Mesendoderm (in vitro differentiated cells): ENCODE measurements around the gene CIAO3.

Source experiments
- DNase-seq: peaks from one replicate; pipeline ENCODE4 v3.0.0; 2013
- H2AK5ac ChIP-seq: 2 replicates; pipeline ENCODE4 v1.6.1; 2013; ENCODE audit warnings: low read length, inconsistent platforms
- H2BK120ac ChIP-seq: 2 replicates; pipeline ENCODE4 v1.6.1; 2013; ENCODE audit warnings: low read depth, mild to moderate bottlenecking, low read length, moderate library complexity, mixed read lengths
- H2BK15ac ChIP-seq: replicated peaks from 2 replicates; pipeline ENCODE4 v1.6.1; 2013; ENCODE audit warnings: low read depth, mild to moderate bottlenecking, moderate library complexity
- H2BK5ac ChIP-seq: 2 replicates; pipeline ENCODE4 v1.6.1; 2013; ENCODE audit warnings: low read length, inconsistent platforms
- H3K18ac ChIP-seq: 2 replicates; pipeline ENCODE4 v1.6.1; 2013; ENCODE audit warnings: mild to moderate bottlenecking, low read length, mixed read lengths
- H3K23ac ChIP-seq: one replicate; pipeline ENCODE4 v1.6.1; 2013; ENCODE audit warnings: low read length
- H3K27ac ChIP-seq: 2 replicates; pipeline ENCODE4 v1.5.1; 2013; ENCODE audit warnings: low read depth, mild to moderate bottlenecking, inconsistent platforms, low read length, moderate library complexity
- H3K27me3 ChIP-seq: 2 replicates; pipeline ENCODE4 v1.6.1; 2013; ENCODE audit warnings: low read length, control low read depth, mild to moderate bottlenecking, inconsistent platforms; ENCODE audit not compliant: insufficient read depth, poor library complexity
- H3K36me3 ChIP-seq: 2 replicates; pipeline ENCODE4 v1.6.1; 2013; ENCODE audit warnings: low read length, inconsistent platforms; ENCODE audit not compliant: control insufficient read depth, insufficient read depth
- H3K4ac ChIP-seq: one replicate; pipeline ENCODE4 v1.6.1; 2013; ENCODE audit warnings: low read depth, mild to moderate bottlenecking, low read length, moderate library complexity
- H3K4me1 ChIP-seq: 2 replicates; pipeline ENCODE4 v1.6.1; 2013; ENCODE audit warnings: low read depth, low read length, inconsistent platforms; ENCODE audit not compliant: control insufficient read depth
- H3K4me2 ChIP-seq: 2 replicates; pipeline ENCODE4 v1.6.1; 2013; ENCODE audit warnings: low read length
- H3K4me3 ChIP-seq: 2 replicates; pipeline ENCODE4 v1.5.1; 2013; ENCODE audit warnings: mild to moderate bottlenecking, low read length
- H3K56ac ChIP-seq: one replicate; pipeline ENCODE4 v1.6.1; 2013; ENCODE audit warnings: low read length
- H3K79me1 ChIP-seq: 2 replicates; pipeline ENCODE4 v1.6.1; 2013; ENCODE audit warnings: low read length, inconsistent platforms
- H3K79me2 ChIP-seq: 2 replicates; pipeline ENCODE4 v1.6.1; 2013; ENCODE audit warnings: mild to moderate bottlenecking, low read length; ENCODE audit not compliant: control insufficient read depth, insufficient read depth
- H3K9ac ChIP-seq: 2 replicates; pipeline ENCODE4 v1.6.1; 2013; ENCODE audit warnings: low read length, inconsistent platforms
- H4K5ac ChIP-seq: one replicate; pipeline ENCODE4 v1.6.1; 2013; ENCODE audit warnings: low read length
- H4K8ac ChIP-seq: one replicate; pipeline ENCODE4 v1.6.1; 2013; ENCODE audit warnings: low read depth, mild to moderate bottlenecking, control low read depth, low read length, moderate library complexity
- WGBS: extraction: QIAGEN DNeasy Blood & Tissue Kit; methylation state at CpG from one replicate; pipeline ENCODE4 v1.1.7; 2013; ENCODE audit warnings: low lambda C conversion rate, missing lambda C conversion rate; ENCODE audit not compliant: insufficient coverage; ENCODE audit errors: extremely low coverage; 5-methylcytosine and 5-hydroxymethylcytosine counted together

The CIAO3 gene

GRCh38 chr16:787321-787966, 46.6 kb upstream of the CIAO3 start:
- no peak overlapping the region for H3K27ac ChIP-seq
- no peaks in the 10 kb centered on the region for H3K27me3 ChIP-seq
- no peak overlapping the region for H3K23ac ChIP-seq
- no peak overlapping the region for H2BK5ac ChIP-seq
- H2BK15ac ChIP-seq = no peak overlapping the region
- peaks cover 12% of the 10 kb centered on the region for H3K79me1 ChIP-seq
- H4K8ac ChIP-seq = no peak overlapping the region
- H3K4me3 ChIP-seq = peak overlapping the region; percentile 76
- no peak overlapping the region for H3K18ac ChIP-seq
- H3K56ac ChIP-seq = peak overlapping the region; percentile 92
- H3K79me2 ChIP-seq = peaks cover 13% of the 10 kb centered on the region
- H2BK120ac ChIP-seq = no peak overlapping the region
- peak overlapping the region; percentile 60 for H3K4me2 ChIP-seq
- no CpG with 5 or more reads among the region's 47 CpGs for WGBS
- peaks cover 6% of the 10 kb centered on the region for H3K36me3 ChIP-seq
- no peak overlapping the region for H4K5ac ChIP-seq
- no peak overlapping the region for H3K4ac ChIP-seq
- H3K4me1 ChIP-seq = no peaks in the 10 kb centered on the region
- H3K9ac ChIP-seq = peak overlapping the region; percentile 90
- H2AK5ac ChIP-seq = no peak overlapping the region
- no peak for DNase-seq

GRCh38 chr16:785563-786535, 45.1 kb upstream of the CIAO3 start:
- Histone ChIP-seq H3K4me2 (no peak overlapping the region), H4K5ac (no peak overlapping the region), H3K56ac (peak overlapping the region; percentile 7), H2BK15ac (no peak overlapping the region), H3K27me3 (no peaks in the 10 kb centered on the region), H3K18ac (no peak overlapping the region), H3K4me3 (no peak overlapping the region), H3K9ac (no peak overlapping the region), H3K4ac (no peak overlapping the region), H3K4me1 (no peaks in the 10 kb centered on the region), H3K79me1 (peaks cover 12% of the 10 kb centered on the region), H3K36me3 (peaks cover 4% of the 10 kb centered on the region), H2BK120ac (no peak overlapping the region), H2AK5ac (no peak overlapping the region), H3K79me2 (peaks cover 13% of the 10 kb centered on the region), H4K8ac (no peak overlapping the region), H2BK5ac (no peak overlapping the region), H3K27ac (no peak overlapping the region), H3K23ac (no peak overlapping the region)
- DNase-seq = peak; percentile 74
- WGBS = no CpG with 5 or more reads among the region's 58 CpGs

DNA sequence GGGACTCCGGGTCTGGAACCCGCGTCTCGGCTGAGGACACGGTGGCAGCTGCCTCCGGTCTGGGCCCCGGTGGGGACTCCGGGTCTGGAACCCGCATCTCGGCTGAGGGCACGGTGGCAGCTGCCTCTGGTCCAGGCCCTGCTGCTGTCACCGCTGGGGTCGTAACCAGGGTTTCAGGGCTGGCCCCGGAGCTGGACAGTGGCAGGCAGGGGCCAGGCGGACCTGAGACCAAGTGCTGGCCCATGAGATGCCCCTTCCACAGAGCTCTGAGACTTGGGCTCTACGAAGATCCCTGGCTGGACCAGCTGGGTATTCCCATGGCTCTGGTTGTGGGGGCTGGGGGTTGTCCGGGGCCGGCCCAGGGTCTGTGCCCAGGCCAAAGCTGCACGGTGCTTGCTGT, 43.6 kb upstream of the CIAO3 start:
- Histone ChIP-seq H2BK120ac (no peak overlapping the region), H3K4me2 (no peak overlapping the region), H4K8ac (no peak overlapping the region), H2BK15ac (no peak overlapping the region), H3K4me3 (no peak overlapping the region), H4K5ac (no peak overlapping the region), H2BK5ac (no peak overlapping the region), H3K56ac (no peak overlapping the region), H3K27me3 (no peaks in the 10 kb centered on the region), H3K9ac (no peak overlapping the region), H3K4ac (no peak overlapping the region), H3K36me3 (peaks cover 2% of the 10 kb centered on the region), H3K79me2 (peaks cover 10% of the 10 kb centered on the region), H3K23ac (no peak overlapping the region), H3K27ac (no peak overlapping the region), H3K4me1 (no peaks in the 10 kb centered on the region), H3K18ac (no peak overlapping the region), H2AK5ac (no peak overlapping the region), H3K79me1 (peaks cover 8% of the 10 kb centered on the region)
- WGBS = no CpG with 5 or more reads among the region's 19 CpGs
- DNase-seq = no peak

GRCh38 chr16:783404-784161, 42.8 kb upstream of the CIAO3 start:
- Histone ChIP-seq H3K18ac (no peak overlapping the region), H2AK5ac (no peak overlapping the region), H3K56ac (no peak overlapping the region), H2BK5ac (no peak overlapping the region), H3K36me3 (peaks cover 2% of the 10 kb centered on the region), H3K27me3 (no peaks in the 10 kb centered on the region), H3K23ac (no peak overlapping the region), H4K5ac (no peak overlapping the region), H3K4me3 (no peak overlapping the region), H4K8ac (no peak overlapping the region), H3K4me2 (no peak overlapping the region), H2BK15ac (no peak overlapping the region), H3K4ac (no peak overlapping the region), H2BK120ac (no peak overlapping the region), H3K9ac (no peak overlapping the region), H3K4me1 (no peaks in the 10 kb centered on the region), H3K79me1 (peaks cover 3% of the 10 kb centered on the region), H3K79me2 (peaks cover 4% of the 10 kb centered on the region), H3K27ac (no peak overlapping the region)
- no peak for DNase-seq
- no CpG with 5 or more reads among the region's 17 CpGs for WGBS

DNA sequence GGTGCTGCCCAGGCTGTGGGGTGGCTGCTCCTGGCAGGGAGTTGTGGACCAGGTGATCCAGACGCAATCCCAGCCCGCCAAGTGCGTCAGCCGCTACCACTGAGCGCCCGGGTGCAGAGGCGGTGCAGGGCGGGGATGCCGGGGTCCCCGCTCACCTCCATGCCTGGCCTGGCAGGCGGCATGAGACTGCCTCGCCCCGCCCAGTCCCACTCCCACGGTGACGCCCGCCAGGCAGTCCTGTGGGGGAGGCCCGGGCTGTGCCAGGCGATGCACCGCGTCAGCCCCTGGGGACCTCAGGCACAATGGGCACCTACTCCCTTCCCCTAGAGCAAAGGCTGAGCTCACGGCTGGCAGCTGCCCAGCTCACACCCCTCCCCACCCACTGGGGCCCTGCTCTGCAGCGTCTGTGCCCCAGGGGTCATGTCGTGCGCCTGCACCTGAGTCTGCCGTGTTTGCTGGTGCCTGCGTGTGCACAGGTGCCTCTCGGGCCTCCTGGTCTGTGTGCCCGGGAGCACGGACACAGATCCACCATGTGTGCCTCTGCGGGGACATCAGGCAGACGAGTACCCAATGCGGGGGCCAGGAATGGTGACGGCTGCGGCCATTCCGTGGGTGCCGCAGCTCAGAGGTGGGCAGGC, 42.1 kb upstream of the CIAO3 start:
- H3K18ac ChIP-seq = no peak overlapping the region
- H3K56ac ChIP-seq = no peak overlapping the region
- H3K9ac ChIP-seq = no peak overlapping the region
- no peak overlapping the region for H2AK5ac ChIP-seq
- no peaks in the 10 kb centered on the region for H3K4me1 ChIP-seq
- H2BK15ac ChIP-seq = no peak overlapping the region
- peaks cover 4% of the 10 kb centered on the region for H3K79me2 ChIP-seq
- no peak overlapping the region for H3K23ac ChIP-seq
- no peak overlapping the region for H4K5ac ChIP-seq
- H2BK120ac ChIP-seq = no peak overlapping the region
- peaks cover 3% of the 10 kb centered on the region for H3K79me1 ChIP-seq
- H4K8ac ChIP-seq = no peak overlapping the region
- no peak overlapping the region for H3K4ac ChIP-seq
- H3K27me3 ChIP-seq = no peaks in the 10 kb centered on the region
- DNase-seq = no peak
- H3K4me2 ChIP-seq = no peak overlapping the region
- H3K27ac ChIP-seq = no peak overlapping the region
- no peak overlapping the region for H3K4me3 ChIP-seq
- no CpG with 5 or more reads among the region's 36 CpGs for WGBS
- H2BK5ac ChIP-seq = no peak overlapping the region
- peaks cover 2% of the 10 kb centered on the region for H3K36me3 ChIP-seq
